NCI-H748 (cell line): ENCODE results near the gene TACC2.

Experiments used
- DNase-seq: peaks from one replicate; lab custom pipeline; 2025; ENCODE audit not compliant: unreplicated experiment; lab: John Stamatoyannopoulos, UW

Gene TACC2

DNA sequence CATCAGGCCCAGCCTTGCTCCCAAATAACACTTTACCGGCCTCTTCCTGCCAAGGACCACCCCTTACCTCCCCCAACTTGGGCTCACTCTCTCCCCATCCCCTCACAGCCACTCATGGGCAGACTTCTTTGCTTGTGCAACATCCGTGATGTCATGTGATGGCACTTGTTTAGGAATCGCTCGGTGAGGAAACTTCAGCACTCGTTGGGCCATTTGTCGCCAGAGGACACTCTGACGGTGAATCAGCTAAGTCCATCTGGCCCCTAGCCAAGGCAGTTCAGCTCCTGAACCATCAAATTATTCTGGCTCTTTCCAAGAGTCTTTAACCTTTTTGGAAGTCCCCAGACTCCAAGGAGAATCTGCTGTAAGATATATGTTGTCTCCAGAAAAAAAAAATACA lies 301.4 kb downstream of the TACC2 start:
- no peak for DNase-seq

- DNase-seq, result no peak
Measured at GRCh38 chr10:122290833-122291532, 302.0 kb downstream of the TACC2 start.

GRCh38 chr10:122291739-122292138 lies 302.8 kb downstream of the TACC2 start:
- no peak for DNase-seq

DNA sequence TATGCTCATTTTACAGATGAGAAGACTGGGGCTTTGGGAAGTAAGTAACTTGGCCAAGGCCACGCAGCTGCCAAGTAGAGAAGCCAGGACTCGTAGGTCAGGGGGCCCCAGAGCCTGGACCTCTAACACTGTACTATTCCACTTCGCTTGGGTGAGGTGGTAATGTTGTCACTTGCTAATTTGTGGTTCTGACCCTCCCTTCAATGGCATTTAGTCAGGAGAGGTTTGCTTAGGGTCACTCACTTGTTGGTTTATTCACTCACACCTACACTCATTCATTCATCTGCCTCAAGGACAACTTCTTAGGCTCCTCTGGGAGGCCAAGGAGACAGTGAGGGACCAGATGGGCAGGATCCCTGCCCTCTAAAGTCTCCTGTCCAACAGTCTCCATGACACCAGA lies 303.4 kb downstream of the TACC2 start:
- no peak for DNase-seq

GRCh38 chr10:122293156-122293960 lies 304.4 kb downstream of the TACC2 start:
- no peak for DNase-seq

- DNase-seq, result peak; percentile 42
Measured at GRCh38 chr10:122293961-122294380, 305.0 kb downstream of the TACC2 start.

- DNase-seq, result no peak
Measured at GRCh38 chr10:122294511-122295450, 305.8 kb downstream of the TACC2 start.

DNA sequence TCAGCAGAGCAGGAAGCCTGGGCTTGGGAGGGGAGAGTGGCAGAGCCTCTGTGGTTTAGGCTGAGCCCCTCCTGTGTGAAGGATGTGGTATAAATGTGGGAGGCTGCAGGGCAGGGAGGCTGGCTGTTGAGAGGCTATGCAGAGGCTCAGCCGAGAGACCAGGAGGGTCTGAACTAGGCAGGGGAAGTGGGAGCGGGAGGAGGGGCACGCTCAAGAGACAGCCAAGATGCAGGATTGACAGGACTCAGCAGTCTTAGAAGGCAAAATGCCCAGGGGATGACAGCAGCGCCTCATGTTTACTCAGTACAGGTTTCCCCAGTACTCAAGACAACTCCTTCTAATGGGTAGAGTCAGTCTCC lies 306.5 kb downstream of the TACC2 start:
- no peak for DNase-seq

DNA sequence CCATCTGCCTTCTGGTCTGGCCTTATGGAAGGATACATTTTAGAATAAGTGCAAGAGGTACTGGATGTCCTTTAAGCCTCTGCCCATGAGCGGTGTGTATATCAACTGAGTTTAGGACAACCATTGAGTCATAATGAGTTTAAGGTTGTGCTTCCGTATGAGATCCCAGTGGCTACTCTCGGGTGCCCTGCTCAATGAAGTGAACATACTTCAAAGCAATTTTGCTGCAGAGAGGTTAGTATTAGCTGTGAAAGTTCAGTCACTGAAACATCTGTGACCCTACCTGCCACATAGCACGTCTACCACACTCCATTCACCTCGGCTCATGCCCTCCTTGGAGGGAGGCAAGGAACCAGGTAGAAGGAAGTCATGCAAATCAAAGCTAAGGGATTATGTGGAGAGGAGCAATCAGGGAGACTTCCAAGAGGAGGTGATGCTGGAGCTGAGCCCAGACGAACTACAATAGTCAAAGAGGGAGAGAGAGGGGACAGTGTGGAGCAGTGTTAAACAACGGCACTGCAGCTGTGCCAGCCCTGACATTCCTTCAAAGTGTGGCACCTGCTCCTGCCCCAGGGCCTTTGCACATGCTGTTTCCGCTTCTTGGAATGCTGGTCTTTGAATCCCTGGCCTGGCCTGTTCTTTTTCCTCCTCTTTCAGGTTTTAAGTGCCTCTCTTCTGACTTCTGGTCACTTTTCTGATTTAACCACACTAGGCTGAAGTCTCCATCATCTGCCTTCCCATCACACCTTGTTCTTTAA lies 307.6 kb downstream of the TACC2 start:
- DNase-seq, result no peak

DNA sequence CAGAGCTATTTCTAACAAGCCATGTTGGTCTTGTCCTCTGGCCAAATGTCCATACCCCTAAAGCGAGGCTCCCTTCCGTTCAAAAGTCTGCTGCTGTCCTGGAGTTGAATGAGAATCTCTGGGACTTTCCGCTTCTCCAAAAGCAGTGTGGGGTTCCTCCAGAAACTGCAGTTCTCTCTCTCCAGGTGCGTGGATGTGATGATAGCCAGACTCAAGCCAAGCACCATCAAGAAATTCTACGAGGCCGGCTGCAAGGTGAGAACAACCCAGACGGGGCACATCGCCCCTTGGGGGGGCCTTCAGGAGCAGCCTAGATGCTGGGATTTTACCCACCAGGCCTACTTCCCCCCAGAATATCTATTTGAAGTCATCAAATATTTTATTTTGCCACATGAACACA lies 308.6 kb downstream of the TACC2 start:
- DNase-seq, result no peak

- DNase-seq, result no peak
Measured at GRCh38 chr10:122298206-122298597, 309.2 kb downstream of the TACC2 start.

- peak; percentile 59 for DNase-seq
Measured at GRCh38 chr10:122298598-122299301, 309.8 kb downstream of the TACC2 start.

DNA sequence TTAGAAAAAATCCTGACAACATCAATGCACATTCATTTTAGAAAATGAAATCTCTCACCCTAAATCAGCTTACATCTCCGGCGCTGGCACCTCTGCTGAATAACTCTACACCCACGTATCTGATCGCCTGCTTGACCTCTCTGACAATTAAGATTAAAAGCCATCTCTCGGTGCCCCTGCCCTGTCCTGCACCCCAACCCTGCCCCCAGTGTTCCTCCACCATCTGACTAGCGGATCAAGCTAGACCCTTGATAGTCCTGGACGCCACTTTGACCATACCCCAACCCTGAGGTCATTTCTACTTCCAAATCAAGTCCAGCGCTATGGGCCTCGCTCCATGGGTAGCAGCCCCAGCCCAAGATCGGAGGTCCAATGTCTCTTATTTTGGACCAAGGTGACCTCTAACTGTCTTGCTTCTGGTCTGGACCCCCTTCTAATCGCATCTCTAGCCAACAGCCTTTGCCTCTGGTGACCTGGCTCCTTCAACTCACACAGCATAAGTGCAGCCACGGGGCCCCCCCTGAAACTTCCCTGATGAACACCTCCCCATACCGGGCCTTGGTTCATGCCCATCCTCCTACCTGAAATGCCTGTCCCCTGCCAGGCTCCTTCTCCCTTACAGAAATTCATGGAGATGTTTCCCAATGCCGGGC lies 310.6 kb downstream of the TACC2 start:
- no peak for DNase-seq

GRCh38 chr10:122301055-122301810 lies 312.3 kb downstream of the TACC2 start:
- DNase-seq, result no peak

DNA sequence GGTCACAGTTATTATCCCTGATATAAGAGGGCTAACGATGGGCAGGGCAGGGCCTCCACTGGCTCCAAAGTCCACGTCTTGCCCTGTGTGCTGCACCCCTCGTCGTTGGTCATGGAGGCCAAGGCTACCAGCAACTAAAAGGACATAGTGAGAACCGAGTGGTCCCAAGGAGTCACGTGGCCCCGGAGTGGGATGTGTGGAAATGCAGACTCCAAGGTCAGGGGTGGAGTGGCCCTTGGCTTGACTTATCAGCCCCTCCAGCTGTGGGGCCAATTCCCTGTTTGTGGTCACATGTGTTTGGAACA lies 312.8 kb downstream of the TACC2 start:
- no peak for DNase-seq

DNA sequence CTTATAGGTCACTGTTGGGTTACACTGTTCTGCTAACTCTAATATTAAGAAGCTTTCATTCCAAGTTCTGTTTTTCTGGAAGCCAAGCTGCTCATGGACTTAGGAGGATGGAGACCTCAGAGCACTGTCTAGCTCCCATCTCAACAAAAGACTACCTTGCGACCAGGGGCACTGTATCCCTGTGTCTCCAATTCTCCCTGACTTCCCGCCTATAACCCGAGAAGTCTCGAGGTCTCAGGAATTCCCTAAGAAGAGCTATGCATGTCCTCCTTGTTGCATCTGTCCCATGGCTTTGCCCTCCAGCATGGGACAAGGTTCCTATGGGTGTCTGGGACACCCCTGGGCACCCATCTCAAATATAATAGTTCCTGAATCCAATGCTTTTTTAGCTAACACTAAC lies 313.4 kb downstream of the TACC2 start:
- no peak for DNase-seq

DNA sequence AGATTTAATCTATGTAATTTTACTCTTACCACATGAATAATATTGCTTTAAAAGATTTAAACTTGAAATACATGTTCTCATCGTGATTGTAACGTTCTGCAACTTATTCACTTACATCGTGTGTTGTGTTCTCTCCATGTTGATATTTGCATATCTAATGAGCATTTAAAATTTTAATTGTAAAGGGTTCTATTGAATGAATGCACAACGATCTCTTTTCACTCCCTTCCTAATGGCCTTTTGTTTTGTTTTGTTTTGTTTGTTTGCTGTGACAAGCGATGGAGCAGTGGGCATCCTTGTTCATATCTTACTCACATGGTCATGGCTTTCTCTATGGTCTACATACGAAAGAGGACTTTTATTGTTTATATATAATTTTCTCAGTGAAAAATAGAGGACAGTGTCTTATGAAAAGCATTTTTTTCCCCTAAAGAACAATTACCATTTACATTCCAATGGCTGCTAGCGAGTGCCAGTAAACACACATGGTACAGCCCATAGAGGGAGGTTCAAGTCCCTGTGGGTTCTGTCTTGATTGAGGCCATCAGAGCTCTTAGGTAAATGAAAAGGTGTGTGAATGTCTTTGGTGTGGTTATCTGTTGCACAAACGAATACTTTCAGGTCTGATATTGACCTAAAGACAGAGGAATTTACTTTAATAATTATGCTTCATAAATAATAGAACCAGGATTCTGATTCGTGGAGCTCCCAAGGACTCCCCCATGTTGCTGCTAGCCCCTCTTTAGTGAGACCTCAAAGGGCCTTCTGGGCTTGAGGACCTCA lies 314.5 kb downstream of the TACC2 start:
- DNase-seq, result no peak
